Mucosa of rectum (tissue), 2 donors: ENCODE measurements around the gene ADGRB3.
"Not testable (repeated sequence)": the region's sequence is repeated elsewhere in the genome, so short reads cannot be mapped to it uniquely, and the experiment has no call there.

Source experiments
- H3K27ac ChIP-seq, 2 donors: one replicate each; pipeline ENCODE4 v1.7.0; 2013; ENCODE audit warnings: inconsistent platforms in 2 of 2, low read depth in 2 of 2, low read length in 2 of 2
- H3K27me3 ChIP-seq, 2 donors: one replicate each; pipeline ENCODE4 v1.7.0; 2013; ENCODE audit warnings: low read length in 2 of 2; ENCODE audit not compliant: control insufficient read depth in 2 of 2, insufficient read depth in 2 of 2
- H3K36me3 ChIP-seq, 2 donors: one replicate each; pipeline ENCODE4 v1.7.0; 2013; ENCODE audit warnings: low read length in 2 of 2; ENCODE audit not compliant: control insufficient read depth in 2 of 2, insufficient read depth in 2 of 2
- H3K4me1 ChIP-seq, 2 donors: one replicate each; pipeline ENCODE4 v1.7.0; 2013; ENCODE audit warnings: low read length in 2 of 2, mild to moderate bottlenecking in 1 of 2; ENCODE audit not compliant: control insufficient read depth in 2 of 2, insufficient read depth in 2 of 2
- H3K4me3 ChIP-seq, 2 donors: one replicate each; pipeline ENCODE4 v1.7.0; 2013; ENCODE audit warnings: low read length in 2 of 2
- H3K9ac ChIP-seq, 2 donors: one replicate each; pipeline ENCODE4 v1.7.0; 2013; ENCODE audit warnings: low read length in 2 of 2, low read depth in 1 of 2, mild to moderate bottlenecking in 1 of 2
- H3K9me3 ChIP-seq, 2 donors: one replicate each; pipeline ENCODE4 v1.7.0; 2013; ENCODE audit warnings: low read length in 2 of 2; ENCODE audit not compliant: control insufficient read depth in 2 of 2
- donor health status: healthy.
- donor health status: Normal muscosa, but diverticular disease.

The ADGRB3 gene

DNA sequence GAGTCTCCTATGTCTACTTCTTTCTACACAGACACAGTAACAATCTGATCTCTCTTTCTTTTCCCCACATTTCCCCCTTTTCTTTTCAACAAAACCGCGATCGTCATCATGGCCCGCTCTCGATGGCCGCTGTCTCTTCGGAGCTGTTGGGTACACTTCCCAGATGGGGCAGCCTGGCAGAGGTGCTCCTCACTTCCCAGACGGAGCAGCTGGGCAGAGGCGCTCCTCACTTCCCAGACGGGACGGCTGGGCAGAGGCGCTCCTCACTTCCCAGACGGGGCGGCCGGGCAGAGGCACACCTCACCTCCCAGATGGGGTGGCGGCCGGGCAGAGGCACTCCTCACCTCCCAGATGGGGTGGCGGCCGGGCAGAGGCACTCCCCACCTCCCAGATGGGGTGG, 797.1 kb downstream of the ADGRB3 start:
- not testable (repeated sequence) for H3K9ac ChIP-seq, H3K36me3 ChIP-seq, H3K4me3 ChIP-seq

DNA sequence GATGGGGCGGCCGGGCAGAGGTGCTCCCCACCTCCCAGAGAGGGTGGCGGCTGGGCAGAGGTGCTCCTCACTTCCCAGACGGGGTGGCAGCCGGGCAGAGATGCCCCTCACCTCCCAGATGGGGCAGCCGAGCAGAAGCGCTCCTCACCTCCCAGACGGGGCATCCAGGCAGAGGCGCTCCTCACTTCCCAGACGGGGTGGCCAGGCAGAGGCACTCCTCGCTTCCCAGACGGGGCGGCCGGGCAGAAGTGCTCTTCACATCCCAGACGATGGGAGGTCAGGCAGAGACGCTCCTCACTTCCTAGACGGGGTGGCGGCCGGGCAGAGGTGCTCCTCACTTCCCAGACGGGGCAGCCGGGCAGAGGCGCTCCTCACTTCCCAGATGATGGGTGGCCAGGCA, 798.0 kb downstream of the ADGRB3 start:
- not testable (repeated sequence) for H3K4me1 ChIP-seq, H3K9ac ChIP-seq, H3K4me3 ChIP-seq, H3K27me3 ChIP-seq, H3K36me3 ChIP-seq, H3K27ac ChIP-seq, H3K9me3 ChIP-seq

More for the DNA sequence above, 797.1 kb downstream of the ADGRB3 start:
- not testable (repeated sequence) for H3K9me3 ChIP-seq, H3K27me3 ChIP-seq, H3K4me1 ChIP-seq, H3K27ac ChIP-seq

DNA sequence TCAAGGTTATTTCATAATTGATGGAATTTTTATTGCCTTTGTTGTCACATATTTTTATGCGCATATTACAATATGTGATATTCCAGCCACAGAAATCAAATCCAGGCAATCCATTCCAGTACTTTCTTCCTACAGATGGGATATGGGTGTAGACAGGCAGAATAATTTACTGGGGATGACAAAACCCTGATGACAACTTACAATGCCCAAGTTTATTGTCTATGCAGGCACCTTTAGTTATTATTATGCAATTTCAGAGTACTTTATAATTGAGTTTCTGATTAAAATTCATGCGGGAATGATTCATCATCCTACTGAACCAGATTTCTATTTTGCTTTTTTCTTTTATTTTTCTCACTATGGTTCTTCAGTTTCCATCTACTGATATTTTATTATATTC, 803.0 kb downstream of the ADGRB3 start:
- no peak overlapping the region for H3K9ac ChIP-seq
- H3K27ac ChIP-seq: no peak overlapping the region
- no peaks in the 10 kb centered on the region for H3K9me3 ChIP-seq
- no peaks in the 10 kb centered on the region for H3K36me3 ChIP-seq
- H3K4me3 ChIP-seq: no peak overlapping the region
- no peaks in the 10 kb centered on the region for H3K4me1 ChIP-seq
- no peaks in the 10 kb centered on the region for H3K27me3 ChIP-seq
